ENCODE data around the gene ATP6V1G2.
"Not testable (repeated sequence)": the region's sequence is repeated elsewhere in the genome, so short reads cannot be mapped to it uniquely, and the experiment has no call there.

The ATP6V1G2 gene

DNA sequence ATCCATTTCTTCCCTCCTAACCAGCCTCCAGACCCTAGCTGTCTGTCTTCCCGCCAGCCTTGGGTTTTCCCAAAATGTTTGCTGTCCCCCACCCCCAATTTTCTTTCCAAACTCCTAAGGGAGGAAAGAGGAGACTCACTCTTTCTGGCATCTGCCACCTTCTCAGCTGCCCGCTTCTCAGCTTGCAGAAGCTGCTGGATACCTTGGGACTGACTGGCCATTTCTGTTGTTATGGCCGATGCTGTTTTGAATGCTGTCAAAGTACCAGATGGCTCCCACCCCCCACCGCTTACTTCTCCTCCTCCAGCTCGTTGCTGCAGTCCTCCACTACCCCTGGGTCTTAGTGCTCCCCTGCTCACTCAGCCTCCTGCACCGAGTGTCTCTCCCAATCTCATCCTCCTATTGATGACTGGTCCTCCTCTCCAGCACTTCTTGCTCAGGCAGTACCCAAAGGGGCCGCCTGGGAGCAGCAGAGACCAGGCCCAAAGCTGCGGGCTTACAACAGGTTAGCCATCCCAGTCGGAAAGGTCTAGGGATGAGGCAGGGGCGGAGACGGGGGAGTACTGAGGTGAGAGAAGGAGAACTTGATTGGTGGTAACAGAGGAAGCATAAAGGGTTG lies at the start of gene ATP6V1G2:
ATP6V1G2 (minus strand) TSS at position 270 of the 619 bp plus-strand sequence; CDS start at position 221, 49 bp downstream.
- peak; percentile 95 for DNase-seq

DNA sequence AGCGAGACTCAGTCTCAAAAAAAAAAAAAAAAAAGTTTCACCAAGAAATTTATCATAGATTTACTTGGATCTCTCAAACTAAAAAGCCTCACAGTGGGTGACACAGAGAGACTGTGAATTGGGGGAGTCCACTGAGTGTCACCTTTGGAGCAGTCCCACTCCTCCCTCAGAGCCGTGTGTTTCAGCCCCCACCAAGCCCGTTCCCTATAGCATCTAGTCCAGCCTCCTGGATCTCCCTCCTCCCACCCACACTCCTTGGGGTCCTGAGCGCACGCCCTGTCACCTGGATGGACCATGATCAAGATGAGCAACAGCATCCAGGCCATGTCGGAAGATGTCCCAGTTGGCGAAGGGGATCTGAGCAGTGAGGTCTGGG lies 46.0 kb upstream of the ATP6V1G2 start:
- DNase-seq, result no peak

DNA sequence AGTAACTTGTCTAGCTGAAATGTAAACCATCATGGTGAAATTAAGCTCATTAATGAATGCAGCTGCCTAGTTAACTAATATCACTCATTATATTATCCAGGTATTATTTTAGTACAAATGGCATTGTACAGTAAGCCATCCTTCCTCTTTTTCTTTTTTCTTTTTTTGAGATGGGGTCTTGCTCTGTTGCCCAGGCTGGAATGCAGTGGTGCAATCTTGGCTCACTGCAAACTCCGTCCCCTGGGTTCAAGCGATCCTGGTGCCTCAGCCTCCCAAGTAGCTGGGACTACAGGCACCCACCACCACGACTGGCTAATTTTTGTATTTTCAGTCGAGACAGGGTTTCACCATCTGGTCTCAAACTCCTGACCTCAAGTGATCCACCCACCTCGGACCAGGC lies 44.3 kb upstream of the ATP6V1G2 start:
- DNase-seq, result not testable (repeated sequence)

DNA sequence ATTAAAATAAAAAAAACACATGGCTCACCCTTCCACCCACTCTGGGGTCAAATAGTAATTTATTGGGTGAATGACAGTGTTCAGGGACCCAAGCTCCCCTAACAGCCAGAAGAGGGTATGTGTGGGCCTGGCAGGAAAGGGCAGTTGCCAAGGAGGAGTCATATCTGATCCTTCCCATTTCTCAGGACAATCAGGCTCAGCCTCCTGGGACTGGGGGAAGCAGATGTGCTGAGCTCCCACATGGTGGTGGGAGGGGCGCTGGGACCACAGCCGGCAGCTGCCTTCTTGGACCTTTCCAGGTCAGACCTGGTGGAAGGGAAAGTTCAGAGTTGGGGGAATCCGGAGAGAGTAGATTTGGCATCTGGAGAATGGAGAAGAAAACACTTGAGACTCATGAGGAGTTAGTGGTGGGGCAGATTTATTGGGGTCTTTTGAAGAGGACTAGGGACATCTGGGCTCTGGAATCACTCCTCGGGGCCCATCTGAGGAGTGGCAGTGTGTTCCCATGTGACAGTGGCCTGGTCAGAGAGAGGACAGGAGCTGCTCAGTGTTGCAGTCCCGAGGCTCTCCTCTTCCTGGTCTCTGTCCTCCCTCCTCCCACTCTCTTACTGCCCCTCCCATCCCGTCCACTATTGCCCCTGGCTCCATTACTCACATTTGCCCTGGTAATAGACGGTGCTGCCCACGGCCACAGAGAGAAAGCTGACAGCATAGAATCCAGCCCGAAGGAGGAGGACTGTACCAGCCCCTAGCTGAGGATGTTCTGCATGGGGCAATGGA lies 42.7 kb upstream of the ATP6V1G2 start:
- DNase-seq, result no peak

DNA sequence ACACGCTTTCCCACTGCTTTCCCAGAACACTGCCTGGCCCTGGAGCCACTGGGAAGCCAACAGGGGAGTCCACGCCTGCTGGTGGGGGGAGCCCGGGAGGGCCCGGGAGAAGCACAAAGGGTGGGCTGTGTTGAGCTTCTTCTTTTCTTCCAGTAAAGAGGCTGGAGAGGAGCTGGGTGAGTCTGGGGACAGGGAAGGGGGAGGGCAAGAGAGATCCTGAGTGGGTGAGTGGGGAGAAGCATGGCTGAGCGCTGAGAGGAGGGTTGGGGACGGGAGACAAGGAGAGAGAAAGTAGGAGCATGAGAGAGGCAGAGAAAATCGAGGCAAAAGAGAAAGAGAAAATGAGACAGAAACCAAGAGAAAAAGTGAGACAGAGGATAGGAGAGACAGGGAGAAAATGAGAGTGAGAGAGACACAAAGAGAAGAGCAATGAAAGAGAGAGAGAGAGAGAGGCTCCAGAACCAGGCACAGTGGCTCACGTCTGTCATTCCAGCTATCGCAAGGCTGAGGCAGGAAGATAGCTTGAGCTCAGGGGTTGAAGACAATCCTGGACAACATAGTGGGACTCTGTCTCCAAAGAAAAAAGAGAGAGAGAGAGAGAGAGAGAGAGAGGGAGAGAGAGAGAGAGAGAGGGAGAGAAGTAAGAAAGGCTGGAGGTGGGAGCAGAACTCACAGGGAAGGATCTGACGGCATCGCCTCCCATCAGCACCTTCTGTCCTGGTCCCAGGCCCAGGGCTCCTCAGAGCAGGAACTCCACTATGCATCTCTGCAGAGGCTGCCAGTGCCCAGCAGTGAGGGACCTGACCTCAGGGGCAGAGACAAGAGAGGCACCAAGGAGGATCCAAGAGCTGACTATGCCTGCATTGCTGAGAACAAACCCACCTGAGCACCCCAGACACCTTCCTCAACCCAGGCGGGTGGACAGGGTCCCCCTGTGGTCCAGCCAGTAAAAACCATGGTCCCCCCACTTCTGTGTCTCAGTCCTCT lies 41.7 kb upstream of the ATP6V1G2 start:
- no peak for DNase-seq

DNA sequence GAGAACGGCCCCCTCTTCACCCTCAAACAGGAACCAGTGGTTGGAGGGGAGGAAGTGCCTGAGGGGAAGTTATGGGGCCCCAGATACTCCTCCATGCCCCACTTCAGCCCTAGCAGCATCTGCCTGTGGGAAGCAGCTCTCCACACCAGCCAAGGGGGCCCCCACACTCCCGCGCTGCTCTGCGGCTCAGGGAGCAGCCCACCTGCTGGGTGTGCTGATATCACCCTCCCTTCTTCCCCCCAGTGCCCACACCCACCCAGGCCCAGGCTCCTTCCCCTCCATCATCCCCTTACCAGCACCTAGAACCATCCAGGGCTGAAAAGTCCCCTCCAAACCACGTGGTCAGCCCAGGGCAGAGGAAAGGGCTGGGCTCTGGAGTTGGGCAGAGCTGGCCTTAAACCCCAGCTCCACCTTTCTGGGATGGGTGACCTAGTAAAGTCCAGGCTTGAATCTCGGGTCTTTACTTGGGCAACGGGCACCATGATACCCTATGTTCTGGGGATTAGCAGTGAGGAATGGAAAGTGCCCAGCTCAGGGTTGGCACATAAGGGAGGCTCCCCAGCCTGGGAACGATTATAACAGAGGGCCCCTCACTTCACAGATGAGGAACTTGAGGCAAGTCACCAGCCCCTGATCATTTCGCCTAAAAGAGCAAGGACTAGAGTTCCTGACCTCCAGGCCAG lies 40.3 kb upstream of the ATP6V1G2 start:
- DNase-seq, result peak; percentile 15

DNA sequence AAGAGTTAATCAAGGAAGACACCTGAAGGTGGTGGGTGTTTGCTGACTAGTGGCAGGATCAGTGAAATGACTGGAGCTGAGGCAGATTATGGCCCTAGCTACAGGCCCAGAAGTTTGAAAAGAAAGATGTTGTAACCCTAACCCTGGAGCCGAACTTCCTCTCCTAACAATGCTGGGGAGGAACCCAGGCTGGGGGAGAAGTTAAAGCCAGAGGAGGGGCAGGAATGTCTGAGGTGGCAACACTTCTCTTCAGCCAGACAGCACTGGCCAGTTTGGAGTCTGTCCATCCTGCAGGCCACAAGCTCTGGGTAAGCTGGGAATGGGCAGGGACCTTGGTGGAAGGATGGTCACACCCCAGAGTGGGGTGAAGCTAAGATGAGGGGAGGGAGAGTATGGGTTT lies 39.6 kb upstream of the ATP6V1G2 start, which contains the start of gene LST1:
LST1 (plus strand) TSS at position 270 of the 400 bp plus-strand sequence. CDS start 1,023 bp downstream, outside the sequence.
- peak; percentile 14 for DNase-seq

DNA sequence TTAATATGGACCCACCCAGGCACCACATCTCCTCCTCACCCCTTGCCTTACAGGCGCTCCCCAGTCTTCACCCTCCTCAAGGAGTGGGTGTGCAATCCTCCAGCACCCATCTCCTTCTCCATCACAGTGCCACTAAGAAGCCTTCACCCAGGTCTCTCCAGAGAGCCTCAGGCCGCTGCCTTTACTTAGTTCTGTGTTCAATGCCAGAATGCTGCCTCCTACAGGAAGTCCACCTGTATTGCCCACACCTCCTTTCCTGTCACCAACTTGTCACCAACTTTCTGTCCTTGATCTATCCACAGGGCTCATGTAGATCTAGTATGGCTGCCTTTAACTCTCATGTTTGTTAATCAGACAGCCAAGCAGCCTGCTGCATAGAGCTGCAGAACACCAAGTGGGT lies 39.1 kb upstream of the ATP6V1G2 start:
- DNase-seq, result peak; percentile 73

DNA sequence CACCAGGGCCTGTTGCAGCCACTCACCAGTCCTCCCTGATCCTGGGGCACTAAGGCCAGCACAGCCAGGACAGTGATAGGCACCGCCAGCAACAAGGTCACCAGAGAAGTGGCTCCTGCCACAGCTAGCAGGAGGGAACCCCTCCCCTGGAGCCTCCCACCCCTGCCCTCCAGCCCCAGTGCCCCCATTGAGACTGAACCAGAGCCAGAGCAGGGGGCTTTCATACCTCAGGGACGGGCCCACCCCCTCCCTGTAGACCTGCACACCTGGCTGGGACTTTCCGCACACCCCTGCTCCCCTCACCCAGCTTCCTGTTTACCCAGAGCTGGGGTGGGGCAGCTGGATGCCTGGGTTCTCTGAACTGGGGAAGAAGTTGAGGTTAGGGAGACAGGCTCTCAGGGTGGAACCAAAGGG lies 35.8 kb upstream of the ATP6V1G2 start, which contains the start of gene LTB:
LTB (minus strand) TSS at position 195 of the 414 bp plus-strand sequence; CDS start at position 188, 7 bp downstream.
- DNase-seq, result peak; percentile 40

DNA sequence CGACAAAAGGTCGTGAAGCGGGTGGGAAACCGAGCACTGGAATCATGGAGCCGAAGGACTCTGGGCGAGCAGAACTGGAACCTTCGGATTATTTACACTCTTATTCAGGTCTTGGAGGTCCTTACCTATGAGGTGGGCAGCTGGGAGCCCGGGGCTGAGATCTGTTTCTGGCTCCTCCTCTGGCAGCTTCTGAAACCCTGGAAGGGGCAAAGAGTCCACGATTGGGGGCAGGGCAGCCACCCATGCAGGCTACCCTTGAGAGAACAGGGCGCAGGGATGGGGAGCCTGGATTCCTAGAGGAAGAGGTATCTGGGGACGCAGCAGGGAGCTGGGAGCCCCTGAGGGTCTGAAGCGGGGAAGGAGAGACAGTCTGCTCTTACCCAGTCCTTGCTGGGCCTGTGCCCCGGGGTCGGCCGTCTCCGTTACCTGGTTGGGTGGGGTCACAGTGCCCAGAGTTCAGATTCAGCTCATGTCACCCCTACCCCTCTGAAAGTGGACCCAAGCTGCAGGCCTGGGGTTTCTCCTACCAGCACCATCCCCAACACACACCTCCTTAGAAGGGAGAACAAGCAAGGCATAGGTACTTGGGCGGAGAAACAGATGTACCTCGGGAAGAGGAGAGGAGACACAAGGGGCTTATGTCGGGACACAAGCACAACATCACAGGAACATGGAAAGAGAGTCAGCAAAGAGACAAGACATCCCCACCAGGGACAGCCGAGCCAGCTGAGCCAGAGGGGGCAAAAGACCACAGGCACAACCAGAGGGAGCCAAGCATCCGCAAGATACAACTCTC lies 35.2 kb upstream of the ATP6V1G2 start:
- DNase-seq, result peak; percentile 24

DNA sequence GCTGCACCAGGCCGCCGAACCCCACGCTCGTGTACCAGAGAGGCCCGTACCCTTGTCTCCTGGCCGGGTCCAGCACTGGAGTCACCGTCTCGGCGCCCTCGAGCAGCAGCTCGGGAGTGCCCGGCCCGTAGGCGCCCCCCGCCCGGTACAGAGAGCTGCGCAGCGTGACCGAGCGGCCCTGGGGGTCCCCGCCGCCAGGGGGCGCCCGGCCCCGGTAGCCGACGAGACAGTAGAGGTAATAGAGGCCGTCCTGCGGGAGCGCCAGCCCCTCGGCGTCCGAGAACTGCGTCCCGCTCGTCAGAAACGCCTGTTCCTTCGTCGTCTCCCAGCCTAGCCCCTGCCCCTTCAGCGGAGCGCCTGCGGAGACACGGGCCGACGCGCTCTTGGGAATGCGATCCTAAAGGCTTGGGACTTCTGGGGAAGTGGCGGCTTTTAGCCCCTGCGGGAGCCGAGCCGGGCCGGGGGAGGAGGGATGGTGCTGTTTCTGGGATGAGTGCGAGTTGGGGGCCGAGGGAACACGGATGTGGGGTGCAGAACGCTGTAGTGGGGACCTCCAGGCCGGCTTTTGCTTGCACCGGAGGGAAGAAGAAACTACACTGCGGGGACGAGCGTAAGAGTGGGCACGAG lies 34.5 kb upstream of the ATP6V1G2 start:
- DNase-seq, result peak; percentile 92

DNA sequence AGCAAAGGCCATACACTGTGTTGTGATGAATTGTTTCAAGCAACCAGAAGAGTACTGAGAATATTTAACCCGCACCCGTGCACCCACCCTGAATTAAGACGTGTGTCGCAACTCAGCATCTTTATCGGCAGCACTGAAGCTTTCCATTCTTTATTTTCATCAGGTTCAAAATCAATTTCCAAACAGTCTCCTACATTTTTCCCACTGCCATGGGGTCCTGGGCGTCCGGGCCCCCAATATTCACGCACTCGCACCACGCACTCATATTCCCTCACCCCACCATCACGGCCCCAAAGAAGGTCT lies 34.0 kb upstream of the ATP6V1G2 start:
- peak; percentile 28 for DNase-seq

DNA sequence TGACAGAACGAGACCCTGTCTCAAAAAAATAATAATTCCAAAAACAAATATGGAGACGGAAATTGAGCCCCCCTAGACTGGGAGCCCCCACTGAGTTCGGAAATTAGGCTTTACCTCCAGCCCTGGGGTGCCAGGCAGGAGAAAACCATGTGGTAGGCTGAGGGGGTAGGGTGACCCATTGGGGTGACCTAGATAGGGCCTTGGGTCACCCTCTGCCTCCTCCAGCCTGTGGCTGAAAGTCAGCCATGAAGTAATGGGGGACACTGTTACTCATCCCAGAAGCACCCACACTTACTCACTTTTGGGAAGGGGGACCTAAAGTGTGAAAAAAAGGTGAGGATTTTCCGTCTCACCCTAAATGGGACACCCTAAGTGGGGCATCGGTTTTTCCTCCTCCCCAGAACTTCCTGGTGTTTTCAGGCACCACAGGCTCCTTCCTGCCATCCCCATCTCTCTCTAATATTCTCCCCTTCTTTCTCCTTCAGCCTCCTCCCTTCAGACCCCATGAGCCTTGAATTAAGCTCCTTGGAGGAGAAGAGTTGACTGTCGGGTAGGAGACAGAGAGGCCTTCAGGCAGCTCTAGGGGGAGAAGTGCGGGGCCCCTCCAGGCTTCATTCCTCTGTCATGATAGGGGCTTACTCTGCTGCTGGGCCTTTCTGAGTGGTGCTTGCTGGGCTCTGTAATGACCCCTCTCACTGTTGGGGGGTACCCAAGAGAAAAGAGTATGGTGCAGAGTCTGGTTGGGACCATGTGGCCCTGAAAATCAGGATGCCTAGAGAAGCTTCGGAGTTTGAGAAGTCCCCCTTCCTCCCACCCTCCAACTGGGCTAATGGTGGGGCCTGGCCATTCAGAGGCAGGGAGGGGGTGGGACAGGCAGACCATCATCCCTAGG lies 33.4 kb upstream of the ATP6V1G2 start:
- DNase-seq, result peak; percentile 51

DNA sequence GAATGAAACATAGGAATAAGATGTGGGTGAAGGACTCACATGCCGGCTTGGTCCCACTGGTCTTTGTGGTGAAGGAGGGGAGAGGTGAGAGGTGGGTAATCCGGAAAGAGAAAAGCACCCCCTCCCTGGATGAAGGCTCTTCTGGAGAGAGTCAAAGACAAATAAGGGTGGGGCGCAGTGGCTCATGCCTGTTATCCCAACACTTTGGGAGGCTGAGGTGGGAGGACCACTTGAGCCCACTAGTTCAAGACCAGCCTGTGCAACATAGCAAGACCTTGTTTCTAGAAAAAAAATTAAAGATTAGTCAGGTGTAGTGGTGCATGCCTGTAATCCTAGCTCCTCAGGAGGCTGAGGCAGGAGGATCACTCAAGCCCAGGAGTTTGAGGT lies 32.7 kb upstream of the ATP6V1G2 start:
- peak; percentile 34 for DNase-seq

DNA sequence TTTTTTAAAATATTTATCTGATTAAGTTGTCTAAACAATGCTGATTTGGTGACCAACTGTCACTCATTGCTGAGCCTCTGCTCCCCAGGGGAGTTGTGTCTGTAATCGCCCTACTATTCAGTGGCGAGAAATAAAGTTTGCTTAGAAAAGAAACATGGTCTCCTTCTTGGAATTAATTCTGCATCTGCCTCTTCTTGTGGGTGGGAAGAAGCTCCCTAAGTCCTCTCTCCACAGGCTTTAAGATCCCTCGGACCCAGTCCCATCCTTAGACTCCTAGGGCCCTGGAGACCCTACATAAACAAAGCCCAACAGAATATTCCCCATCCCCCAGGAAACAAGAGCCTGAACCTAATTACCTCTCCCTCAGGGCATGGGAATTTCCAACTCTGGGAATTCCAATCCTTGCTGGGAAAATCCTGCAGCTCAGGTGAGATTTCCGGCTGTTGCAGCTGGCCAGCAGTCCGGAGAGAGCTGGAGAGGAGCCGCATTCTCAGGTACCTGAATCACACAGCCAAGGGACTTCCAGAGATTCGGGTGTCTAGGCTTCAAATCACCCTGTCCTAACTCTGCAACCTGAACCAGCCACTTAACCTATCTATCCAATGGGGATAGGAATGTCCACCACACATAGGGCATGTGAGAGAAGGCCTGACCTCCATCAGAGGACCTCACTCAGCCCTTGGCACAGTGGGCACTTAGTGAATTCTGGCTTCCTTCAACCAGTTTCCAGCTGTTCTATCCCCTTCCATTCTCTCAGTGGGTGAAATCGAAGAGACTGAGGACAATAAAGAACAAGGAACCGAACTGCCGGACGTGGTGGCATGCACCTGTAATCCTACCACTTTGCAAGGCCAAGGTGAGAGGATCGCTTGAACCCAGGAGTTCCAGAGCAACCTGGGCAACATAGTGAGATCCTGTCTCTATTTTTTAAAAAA lies 32.0 kb upstream of the ATP6V1G2 start:
- DNase-seq, result peak; percentile 47

DNA sequence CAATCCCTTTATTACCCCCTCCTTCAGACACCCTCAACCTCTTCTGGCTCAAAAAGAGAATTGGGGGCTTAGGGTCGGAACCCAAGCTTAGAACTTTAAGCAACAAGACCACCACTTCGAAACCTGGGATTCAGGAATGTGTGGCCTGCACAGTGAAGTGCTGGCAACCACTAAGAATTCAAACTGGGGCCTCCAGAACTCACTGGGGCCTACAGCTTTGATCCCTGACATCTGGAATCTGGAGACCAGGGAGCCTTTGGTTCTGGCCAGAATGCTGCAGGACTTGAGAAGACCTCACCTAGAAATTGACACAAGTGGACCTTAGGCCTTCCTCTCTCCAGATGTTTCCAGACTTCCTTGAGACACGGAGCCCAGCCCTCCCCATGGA lies 31.2 kb upstream of the ATP6V1G2 start:
- no peak for DNase-seq

DNA sequence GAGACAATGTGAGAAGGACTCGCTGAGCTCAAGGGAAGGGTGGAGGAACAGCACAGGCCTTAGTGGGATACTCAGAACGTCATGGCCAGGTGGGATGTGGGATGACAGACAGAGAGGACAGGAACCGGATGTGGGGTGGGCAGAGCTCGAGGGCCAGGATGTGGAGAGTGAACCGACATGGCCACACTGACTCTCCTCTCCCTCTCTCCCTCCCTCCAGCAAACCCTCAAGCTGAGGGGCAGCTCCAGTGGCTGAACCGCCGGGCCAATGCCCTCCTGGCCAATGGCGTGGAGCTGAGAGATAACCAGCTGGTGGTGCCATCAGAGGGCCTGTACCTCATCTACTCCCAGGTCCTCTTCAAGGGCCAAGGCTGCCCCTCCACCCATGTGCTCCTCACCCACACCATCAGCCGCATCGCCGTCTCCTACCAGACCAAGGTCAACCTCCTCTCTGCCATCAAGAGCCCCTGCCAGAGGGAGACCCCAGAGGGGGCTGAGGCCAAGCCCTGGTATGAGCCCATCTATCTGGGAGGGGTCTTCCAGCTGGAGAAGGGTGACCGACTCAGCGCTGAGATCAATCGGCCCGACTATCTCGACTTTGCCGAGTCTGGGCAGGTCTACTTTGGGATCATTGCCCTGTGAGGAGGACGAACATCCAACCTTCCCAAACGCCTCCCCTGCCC lies 30.6 kb upstream of the ATP6V1G2 start:
- peak; percentile 67 for DNase-seq

DNA sequence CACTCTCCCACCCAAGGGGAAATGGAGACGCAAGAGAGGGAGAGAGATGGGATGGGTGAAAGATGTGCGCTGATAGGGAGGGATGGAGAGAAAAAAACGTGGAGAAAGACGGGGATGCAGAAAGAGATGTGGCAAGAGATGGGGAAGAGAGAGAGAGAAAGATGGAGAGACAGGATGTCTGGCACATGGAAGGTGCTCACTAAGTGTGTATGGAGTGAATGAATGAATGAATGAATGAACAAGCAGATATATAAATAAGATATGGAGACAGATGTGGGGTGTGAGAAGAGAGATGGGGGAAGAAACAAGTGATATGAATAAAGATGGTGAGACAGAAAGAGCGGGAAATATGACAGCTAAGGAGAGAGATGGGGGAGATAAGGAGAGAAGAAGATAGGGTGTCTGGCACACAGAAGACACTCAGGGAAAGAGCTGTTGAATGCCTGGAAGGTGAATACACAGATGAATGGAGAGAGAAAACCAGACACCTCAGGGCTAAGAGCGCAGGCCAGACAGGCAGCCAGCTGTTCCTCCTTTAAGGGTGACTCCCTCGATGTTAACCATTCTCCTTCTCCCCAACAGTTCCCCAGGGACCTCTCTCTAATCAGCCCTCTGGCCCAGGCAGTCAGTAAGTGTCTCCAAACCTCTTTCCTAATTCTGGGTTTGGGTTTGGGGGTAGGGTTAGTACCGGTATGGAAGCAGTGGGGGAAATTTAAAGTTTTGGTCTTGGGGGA lies 29.7 kb upstream of the ATP6V1G2 start:
- DNase-seq, result no peak

Data from activated CD4-positive, alpha-beta T cell treated with anti-CD3 and anti-CD28 coated beads for 48 hours (primary cell).